Measurements from ENCODE around the gene RSPH9.
"Not testable (repeated sequence)": the region's sequence is repeated elsewhere in the genome, so short reads cannot be mapped to it uniquely, and the experiment has no call there.

RSPH9 gene

GRCh38 chr6:43629505-43630300, 15.1 kb upstream of the RSPH9 start:
- DNase-seq: peak; percentile 94

GRCh38 chr6:43630980-43631619, 13.7 kb upstream of the RSPH9 start:
- DNase-seq: no peak

GRCh38 chr6:43633002-43633401, 11.8 kb upstream of the RSPH9 start:
- not testable (repeated sequence) for DNase-seq

- DNase-seq: no peak
Observed at GRCh38 chr6:43634702-43635303, 10.0 kb upstream of the RSPH9 start.

GRCh38 chr6:43635387-43636307, 9.2 kb upstream of the RSPH9 start, which contains the start of gene MAD2L1BP:
Gene MAD2L1BP, plus strand, starts transcription at chr6:43635840. Its CDS starts 36 bp downstream, at chr6:43635876.
- peak; percentile 51 for DNase-seq

GRCh38 chr6:43636308-43636659, 8.6 kb upstream of the RSPH9 start:
- no peak for DNase-seq

GRCh38 chr6:43639984-43640800, 4.6 kb upstream of the RSPH9 start:
- no peak for DNase-seq

GRCh38 chr6:43645613-43645964, 753 bp downstream of the RSPH9 start:
- DNase-seq: no peak

GRCh38 chr6:43647613-43648012, 2.8 kb downstream of the RSPH9 start:
- no peak for DNase-seq

GRCh38 chr6:43648248-43648647, 3.4 kb downstream of the RSPH9 start:
- DNase-seq: no peak

- DNase-seq: not testable (repeated sequence)
Observed at GRCh38 chr6:43652822-43653221, 8.0 kb downstream of the RSPH9 start.

- DNase-seq: no peak
Observed at GRCh38 chr6:43657221-43657802, 12.5 kb downstream of the RSPH9 start.

GRCh38 chr6:43658161-43658560, 13.3 kb downstream of the RSPH9 start:
- no peak for DNase-seq

GRCh38 chr6:43662948-43663347, 18.1 kb downstream of the RSPH9 start:
- DNase-seq: not testable (repeated sequence)

- no peak for DNase-seq
Observed at GRCh38 chr6:43665376-43665775, 20.5 kb downstream of the RSPH9 start.

GRCh38 chr6:43666196-43666920, 21.5 kb downstream of the RSPH9 start:
- no peak for DNase-seq

- DNase-seq: peak; percentile 9
Observed at GRCh38 chr6:43667245-43668150, 22.7 kb downstream of the RSPH9 start.

- DNase-seq: peak; percentile 74
Observed at GRCh38 chr6:43668151-43669028, 23.6 kb downstream of the RSPH9 start.

All from NCI-H1436 treated with DMSO at 0.1 percent for 48 hours (cell line).